ENCODE results near the gene AKAP8. TPM values are rescaled to one million over a fixed set of nuclear protein-coding genes. Genes with fewer than 3 reads are reported as not detected.
A peak's percentile ranks its signal among the peaks of the same experiment; 100 is the strongest.
"Not testable (repeated sequence)": the region's sequence is repeated elsewhere in the genome, so short reads cannot be mapped to it uniquely, and the experiment has no call there.

Gene AKAP8
- total RNA-seq, 1 donor from 2014 or later = 12.8 TPM

DNA sequence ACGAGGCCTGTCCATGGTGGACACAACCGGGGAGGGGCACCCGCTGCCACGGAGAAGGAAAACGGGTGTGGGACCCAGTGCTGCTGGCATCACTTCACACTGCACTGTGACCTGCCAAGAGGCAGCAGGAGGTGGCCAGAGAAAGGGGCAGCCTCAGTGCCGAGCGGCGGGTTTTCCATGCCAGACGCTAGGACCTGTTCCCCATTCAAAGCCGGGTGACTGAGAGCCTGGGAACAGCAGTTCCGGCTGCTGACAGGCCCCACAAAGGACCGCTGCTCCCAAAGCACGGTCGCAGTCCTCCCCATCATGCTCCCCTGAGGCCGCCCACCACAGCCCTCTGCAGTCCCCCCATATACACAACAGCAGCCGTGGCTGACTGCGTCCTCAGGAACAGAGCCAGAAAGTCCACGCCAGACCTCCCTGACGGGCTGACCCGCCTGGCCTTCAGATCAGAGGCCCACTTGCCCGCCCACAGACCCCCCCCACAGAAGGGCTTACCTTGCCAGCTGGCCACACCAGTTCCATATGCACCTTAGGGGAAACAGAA lies 5.4 kb downstream of the AKAP8 start:
- no peak for DNase-seq (ENCODE audit: low read depth in 2 of 2)

DNA sequence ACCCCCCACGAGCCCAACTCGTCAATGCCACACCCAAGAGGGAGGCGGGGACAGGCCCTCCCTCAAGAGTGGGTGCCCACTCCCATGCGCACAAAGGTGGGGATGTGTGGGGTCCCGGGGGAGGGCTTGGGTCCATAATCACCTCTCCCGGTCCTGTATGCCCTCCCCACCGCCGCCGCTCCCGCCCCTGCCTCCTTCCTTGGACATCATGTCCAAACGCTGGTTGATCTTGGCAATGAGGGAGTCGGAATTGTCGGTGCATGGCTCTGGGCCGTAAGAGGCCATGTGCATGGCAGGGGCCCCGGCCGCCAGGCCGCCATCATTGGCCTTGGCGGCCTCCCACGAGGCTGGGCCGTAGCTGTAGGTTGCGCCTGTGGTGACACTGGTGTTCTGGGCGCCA lies 5.9 kb downstream of the AKAP8 start:
- DNase-seq (ENCODE audit: low read depth in 2 of 2) = no peak

DNA sequence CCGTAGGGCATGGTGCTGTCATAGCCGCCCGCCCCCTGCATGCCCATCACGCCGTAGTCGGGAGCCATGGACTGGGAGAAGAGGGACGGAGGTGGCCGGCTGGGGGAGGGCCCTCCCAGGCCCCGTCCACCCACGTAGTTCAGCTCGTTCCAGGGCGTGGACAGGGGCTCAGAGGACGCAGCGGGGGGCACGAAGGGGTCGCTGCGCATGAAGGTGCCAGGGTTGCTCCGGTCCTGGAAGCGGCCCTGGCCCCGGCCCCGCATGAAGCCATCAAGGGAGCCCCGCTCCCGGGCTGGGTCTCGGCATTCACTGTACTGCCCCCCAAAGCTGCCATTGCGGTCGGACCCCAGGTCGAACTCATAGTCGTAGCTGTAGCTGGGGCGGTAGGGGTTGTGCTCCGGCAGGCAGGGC lies 6.7 kb downstream of the AKAP8 start:
- no peak for DNase-seq (ENCODE audit: low read depth in 2 of 2)

DNA sequence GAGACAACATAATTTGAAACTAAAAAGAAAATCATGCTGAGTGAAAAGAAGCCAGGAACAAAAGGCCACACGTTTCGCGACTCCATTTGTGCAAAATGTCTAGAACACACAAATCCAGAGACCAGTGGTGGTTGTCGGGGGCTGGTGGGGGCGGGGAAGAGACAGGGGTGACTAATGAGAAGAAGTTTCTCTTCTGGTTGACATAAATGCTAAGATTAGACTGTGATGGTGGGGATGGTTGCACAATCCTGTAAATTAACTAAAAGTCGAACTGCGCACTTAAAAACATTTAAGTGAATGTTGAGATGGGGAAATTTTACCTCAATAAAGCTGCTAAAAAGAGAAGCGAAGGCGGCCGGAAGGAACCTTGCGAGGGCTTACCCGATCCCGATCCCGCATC lies 7.1 kb downstream of the AKAP8 start:
- no peak for DNase-seq (ENCODE audit: low read depth in 2 of 2)

DNA sequence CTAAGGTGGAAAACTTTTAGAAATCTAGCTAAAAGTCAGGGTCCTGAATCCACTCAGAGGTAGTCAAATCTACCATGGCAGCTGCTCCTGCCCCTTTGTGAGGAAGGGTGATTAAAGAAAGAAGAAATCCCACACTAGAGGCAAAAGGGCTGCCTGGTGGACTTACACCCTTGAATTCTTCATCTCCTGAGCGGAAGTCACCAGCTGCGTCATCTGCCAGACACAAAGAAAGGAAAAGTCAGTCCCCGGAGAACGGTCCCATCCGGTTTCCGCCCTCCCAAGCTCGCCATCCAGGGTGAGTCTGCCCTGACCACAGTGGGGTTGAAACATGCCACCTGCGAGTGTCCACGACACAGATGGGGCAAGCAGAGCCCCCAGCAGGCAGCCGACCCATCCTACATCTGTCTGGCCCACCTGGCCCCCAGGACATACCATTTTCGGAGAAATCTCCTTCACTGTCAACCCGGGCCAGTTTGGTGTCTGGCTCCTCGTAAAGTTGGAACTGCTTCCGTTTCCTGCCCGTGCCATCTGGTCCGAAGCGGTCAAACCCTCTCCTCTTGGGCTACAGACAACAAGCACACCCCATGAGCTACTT lies 7.7 kb downstream of the AKAP8 start:
- DNase-seq (ENCODE audit: low read depth in 2 of 2) = peak in 1 of 2 donors; percentile 42

DNA sequence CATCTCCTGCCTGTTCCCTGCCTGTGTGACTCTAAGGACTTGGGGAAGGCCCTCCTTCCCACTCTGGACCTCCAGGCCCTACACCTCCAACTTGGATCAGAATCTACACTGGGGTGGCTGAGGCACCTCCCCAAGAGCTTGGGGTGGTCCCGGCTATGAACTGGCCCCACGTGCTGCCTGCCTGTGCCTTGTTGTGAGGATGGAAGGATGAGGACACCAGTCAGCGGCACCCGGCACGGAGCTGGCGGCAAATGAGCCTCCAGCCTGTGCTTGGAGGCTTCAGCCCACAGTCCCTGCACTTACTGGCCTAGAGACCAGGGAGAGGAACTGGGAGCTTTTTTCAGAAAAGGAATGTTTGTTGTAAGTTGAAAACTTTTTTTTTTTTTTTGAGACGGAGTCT lies 8.5 kb downstream of the AKAP8 start:
- DNase-seq (ENCODE audit: low read depth in 2 of 2) = no peak

DNA sequence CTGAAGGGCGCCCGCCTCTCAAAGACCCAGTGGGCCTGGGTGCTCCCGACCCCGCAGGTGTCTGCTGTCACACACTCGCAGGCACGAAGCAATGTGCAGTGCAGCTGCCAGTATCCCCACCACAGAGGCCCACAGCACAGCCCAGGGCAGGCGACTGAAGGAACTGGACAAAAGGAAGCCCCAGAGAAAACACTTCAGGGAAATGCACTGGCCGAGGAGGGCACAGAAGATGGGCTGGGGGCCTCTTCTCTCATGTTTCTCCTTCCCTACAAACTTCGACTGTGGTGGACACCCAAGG lies 10.0 kb downstream of the AKAP8 start:
- DNase-seq (ENCODE audit: low read depth in 2 of 2) = no peak

DNA sequence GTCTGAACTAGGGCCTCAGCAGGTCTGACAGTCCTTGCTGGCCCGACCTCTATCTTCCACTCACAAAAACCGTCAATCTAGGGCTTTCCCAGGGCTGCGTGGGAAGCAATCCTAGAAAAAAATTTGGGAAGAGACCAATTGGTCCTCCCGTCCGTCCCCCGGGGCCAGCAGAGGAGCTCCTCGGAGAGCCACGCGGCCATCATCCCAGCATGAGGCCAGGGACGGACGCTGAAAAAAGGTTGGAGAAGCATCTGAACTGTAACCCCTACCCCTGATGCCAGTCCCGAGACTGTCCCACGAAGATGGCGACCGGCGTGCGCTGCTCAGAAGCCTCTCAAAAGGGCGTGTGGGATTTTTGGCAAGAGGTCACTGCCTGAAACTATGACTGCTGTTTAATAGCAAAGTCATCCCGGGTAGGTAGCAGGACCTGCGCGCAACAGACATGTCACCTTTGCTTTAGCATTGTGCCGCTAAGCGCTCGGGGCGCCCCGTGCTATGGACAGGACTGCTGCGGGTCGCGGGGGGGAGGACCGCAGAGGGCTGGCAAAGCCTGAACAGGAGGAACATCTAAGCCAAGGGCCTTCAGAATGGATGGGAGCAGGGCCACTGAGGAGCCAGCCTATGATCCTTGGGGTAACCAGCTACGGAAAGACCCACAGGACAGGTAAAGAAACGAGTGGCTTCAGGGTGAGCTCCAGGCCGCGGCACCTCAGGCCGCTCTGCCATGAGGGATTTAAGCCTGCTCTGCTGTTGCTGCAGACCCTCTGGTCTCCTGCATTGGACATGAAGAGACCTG lies 10.6 kb downstream of the AKAP8 start:
- DNase-seq (ENCODE audit: low read depth in 2 of 2) = no peak

DNA sequence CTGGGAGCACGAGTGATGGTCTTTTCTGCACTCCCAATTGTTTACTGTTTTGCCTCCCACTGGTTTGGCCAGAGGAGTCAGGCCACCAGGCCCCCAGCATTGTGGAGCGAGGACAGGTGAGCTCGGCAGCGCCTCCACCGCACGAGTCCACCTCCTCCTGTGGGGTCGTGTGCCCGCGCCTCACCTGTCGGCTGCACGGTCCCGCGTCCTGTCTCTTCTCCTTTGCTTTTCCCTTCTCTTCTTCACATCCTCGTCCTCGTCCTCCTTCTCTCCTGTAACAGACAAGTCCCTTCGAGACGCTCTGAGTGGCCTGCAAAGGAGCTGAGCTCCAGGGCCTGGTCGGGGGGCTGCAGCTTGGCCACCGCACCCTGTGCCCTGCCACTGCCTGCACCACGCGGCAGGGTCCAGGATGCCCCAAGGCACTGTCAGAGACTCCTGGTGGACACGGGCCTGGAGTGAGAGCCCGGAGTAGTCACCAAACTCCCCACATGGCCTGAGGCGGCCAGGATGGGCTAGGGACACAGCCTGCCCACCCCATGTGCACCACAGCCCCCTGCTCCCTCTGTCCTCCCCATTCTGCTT lies 11.4 kb downstream of the AKAP8 start:
- DNase-seq (ENCODE audit: low read depth in 2 of 2) = no peak

DNA sequence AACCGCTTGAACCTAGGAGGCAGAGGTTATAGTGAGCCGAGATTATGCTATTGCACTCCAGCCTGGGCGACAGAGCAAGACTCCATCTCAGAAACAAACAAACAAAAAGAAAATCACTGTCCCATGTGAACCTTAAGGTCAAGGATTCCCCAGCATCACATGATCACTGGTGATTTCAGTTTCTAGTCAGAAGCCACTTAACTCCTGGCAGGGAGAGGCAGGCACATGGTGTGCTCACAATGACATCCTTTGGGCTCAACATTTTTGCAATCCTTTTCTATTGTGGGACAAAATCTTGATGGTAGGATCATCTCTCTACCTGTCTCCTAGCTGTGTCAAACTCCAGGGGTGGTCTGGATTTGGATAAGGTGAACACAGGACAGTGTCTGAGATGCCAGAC lies 12.1 kb downstream of the AKAP8 start:
- no peak for DNase-seq (ENCODE audit: low read depth in 2 of 2)

DNA sequence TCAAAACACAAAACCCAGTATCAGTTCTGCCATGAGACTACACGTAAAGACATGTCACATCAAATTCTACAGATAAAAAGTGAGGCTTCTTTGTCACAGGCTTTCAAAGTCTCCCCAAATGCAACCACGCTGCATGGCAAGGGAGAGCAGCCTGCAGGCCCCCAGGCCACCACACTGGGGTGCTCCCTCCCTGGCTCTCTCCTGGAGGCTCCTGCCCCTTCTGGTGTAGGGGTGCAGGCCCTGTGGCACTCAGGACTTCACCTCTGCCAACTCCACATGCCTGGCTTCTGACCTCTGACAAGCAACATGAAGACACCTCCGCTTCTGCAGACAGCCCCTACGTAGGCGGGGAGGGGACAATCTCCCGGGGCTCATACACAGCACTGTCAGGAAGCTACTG lies 14.3 kb downstream of the AKAP8 start:
- no peak for DNase-seq (ENCODE audit: low read depth in 2 of 2)

DNA sequence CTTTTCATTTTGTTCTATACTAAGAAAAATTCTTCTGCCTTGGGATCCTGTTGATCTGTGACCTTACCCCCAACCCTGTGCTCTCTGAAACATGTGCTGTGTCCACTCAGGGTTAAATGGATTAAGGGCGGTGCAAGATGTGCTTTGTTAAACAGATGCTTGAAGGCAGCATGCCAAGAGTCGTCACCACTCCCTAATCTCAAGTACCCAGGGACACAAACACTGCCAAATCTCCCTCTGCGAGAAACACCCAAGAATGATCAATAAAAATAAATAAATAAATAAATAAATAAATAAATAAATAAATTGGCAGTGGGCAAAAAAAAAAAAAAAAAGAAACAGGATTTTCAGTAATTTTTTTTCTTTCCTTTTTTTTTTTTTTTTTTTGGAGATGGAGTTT lies 15.8 kb downstream of the AKAP8 start:
- not testable (repeated sequence) for DNase-seq (ENCODE audit: low read depth in 2 of 2)

DNA sequence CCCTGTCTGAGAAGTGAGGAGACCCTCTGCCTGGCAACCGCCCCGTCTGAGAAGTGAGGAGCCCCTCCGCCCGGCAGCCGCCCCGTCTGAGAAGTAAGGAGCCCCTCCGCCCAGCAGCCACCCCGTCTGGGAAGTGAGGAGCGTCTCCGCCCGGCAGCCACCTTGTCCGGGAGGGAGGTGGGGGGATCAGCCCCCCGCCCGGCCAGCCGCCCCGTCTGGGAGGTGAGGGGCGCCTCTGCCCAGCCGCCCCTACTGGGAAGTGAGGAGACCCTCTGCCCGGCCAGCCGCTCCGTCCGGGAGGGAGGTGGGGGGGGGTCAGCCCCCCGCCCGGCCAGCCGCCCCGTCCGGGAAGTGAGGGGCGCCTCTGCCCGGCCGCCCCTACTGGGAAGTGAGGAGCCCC lies 16.5 kb downstream of the AKAP8 start:
- DNase-seq (ENCODE audit: low read depth in 2 of 2) = not testable (repeated sequence)

DNA sequence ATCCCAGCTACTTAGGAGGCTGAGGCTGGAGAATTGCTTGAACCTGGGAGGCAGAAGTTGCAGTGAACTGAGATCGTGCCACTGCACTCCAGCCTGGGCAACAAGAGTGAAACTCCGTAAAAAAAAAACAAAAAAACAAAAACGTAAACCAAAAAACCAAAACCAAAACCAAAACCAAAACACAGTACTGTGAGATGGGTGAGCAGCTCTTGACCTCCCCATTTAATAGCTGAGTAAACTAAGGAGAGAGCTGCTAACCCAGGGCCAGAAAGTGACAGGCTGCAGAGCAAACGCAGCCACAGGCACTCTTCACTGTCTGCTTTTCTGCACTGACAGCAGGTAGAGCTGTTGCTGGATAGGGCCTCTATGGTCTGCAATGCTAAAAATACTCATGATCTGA lies 19.6 kb downstream of the AKAP8 start:
- not testable (repeated sequence) for DNase-seq (ENCODE audit: low read depth in 2 of 2)

DNA sequence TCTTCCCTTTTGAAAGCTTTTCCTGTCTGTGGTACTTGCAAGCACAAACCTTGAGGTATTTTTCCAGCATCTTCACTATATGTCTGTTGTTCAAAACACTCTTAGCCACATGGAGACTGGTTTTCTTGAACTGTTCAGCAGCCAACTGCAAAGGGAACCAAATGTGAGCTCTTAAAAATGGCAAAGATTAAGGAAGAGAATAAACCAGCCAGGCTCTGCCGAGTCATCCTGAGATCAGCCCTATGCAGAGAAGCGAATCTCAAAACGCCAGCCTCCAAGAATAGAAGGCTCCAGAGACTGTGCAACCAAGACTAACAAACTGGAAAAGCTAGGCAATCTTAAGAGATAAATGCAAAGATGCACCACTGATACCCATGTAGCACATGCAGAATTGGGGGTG lies 20.7 kb downstream of the AKAP8 start:
- DNase-seq (ENCODE audit: low read depth in 2 of 2) = no peak

DNA sequence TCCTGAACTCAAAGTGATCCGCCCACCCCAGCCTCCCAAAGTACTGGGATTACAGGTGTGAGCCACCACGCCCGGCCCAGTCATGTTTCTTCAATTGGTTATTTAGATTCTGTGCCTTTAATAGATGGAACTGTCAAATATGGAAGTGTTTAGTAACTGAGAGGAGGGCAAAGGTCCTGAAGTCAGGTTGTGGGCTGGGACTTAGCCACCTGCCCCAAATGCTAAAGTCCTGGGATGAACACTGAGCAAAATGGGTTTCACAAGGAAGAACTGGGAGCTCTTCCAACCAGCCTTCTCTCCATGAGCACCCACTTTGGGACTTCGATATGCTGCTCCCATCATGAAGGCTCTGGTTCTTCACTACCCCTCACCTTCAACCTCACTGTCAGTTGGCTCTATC lies 21.7 kb downstream of the AKAP8 start:
- DNase-seq (ENCODE audit: low read depth in 2 of 2) = no peak

DNA sequence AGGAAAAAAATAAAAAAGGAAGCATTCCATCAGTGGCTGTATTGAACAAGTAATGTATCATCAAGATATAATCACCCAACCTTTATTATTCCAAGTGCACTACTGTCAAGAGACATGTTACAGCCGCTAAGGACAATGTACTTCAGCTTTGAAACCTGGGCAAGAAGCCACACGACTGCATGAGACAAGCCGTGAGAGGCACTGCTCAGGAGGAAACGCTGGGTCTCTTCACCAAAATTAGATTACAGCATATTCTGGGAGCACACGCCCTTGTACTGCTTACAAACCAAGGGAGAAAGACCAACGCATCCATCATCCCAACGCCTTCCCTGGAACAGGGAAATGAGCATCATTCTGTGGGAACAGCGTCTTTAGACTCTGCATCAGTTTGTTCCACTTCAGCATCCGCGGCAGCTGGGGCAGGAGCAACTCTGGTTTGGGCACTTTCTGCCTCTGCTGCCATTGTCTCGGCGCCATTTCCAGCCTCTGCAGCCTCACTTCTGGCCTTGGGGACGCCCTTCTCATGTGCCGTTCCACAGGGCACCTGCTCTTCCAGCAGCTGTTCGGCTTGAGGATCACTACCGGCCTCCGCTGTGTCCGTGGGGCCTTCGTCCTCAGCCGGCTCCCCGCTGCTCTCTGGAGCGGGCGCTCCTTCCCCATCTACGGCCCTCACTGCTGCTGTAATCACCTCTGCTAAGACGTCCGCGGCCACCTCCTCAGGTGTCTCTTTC lies 24.9 kb downstream of the AKAP8 start:
- no peak for DNase-seq (ENCODE audit: low read depth in 2 of 2)

DNA sequence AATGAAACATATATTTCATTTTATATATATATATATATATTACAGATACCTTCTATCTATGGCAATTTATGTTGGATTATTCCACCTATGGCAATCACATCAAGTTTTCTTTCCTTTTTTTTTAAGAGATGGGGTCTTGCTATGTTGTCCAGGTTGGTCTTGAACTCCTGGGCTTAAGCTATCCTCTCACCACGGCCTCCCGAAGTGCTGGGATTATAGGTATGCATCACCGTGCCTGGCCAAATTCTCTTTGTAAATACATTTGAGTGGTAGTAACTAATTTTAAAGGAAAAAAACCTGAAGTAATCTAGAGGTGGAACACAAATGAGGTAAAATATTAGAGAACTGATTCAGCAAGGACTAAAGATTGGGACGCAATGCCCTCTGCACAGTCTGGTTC lies 25.7 kb downstream of the AKAP8 start:
- DNase-seq (ENCODE audit: low read depth in 2 of 2) = no peak

DNA sequence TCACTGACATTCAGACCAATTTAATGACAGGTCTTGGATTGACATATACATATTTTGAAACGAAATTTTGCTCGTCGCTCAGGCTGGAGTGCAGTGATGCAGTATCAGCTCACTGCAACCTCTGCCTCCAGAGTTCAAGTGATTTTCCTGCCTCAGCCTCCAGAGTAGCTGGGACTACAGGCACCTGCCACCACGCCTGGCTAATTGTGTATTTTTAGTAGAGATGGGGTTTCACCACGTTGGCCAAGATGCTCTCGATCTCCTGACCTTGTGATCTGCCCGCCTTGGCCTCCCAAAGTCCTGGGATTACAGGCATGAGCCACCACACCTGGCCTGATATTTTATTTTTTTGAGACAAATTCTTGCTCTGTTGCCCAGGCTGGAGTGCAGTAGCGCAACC lies 27.1 kb downstream of the AKAP8 start:
- DNase-seq (ENCODE audit: low read depth in 2 of 2) = not testable (repeated sequence)

DNA sequence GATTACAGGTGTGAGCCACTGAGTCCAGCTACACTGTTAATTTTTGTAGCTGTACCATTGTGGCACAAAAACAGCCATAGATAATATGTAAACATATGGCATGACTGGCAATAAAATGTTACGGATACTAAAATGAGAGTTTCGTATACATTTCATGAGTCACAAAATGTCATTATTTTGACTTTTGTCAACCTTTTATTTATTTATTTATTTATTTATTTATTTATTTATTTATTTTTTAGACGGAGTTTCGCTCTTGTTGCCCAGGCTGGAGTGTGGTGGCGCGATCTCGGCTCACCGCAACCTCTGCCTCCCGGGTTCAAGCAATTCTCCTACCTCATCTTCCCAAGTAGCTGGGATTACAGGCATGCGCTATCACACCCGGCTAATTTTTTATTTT lies 38.3 kb downstream of the AKAP8 start:
- DNase-seq (ENCODE audit: low read depth in 2 of 2) = not testable (repeated sequence)

DNA sequence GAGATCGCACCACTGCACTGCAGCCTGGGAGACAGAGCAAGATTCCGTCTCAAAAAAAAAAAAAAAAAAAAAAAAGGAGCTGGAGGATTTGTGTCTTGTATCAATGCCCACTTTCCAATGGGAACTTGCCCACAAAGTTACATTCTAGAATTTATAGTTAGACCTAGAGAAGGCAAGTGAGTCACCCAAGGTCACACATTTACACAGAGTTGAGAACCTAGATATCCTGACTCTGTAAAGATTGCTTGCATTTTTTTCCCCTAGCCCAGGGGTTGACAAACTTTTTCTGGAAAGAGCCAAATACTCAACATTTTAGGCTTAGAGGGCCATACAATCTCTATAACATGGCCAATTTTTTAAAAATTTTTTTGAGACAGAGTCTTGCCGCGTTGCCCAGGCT lies 39.5 kb downstream of the AKAP8 start:
- no peak for DNase-seq (ENCODE audit: low read depth in 2 of 2)

DNA sequence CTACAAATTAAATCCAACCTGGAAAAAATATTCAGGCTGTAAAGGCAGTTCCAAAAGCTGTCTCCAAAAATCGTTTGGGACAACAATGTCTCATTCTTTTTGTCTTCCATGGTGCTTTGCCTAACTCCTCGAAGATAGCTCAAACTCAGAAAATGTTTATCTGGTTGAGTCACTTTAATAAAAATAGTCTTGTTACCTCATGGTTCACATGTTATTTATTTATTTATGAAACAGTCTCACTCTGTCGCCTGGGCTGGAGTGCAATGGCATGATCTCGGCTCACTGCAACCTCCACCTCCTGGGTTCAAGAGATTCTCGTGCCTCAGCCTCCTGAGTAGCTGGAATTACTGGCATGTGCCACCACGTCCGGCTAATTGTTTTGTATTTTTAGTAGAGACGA lies 42.4 kb downstream of the AKAP8 start:
- no peak for DNase-seq (ENCODE audit: low read depth in 2 of 2)

Data from dermis microvascular lymphatic vessel endothelial cell (primary cell).